Panc1 (cell line): ENCODE measurements around the gene CKLF. TPM values are rescaled to one million over a fixed set of nuclear protein-coding genes. Genes with fewer than 3 reads are reported as not detected.

Source experiments
- ATAC-seq: fragments of 200-7000 bp; cut with Tn5 transposase; 2 replicates; pipeline ENCODE4 v1.9.1; 2020; ENCODE audit warnings: mild to moderate bottlenecking, moderate library complexity
- BruUV-seq: library from RNA; stranded (reverse); fragments of 400-500 nt; replicated peaks from 2 replicates; lab custom pipeline; 2021; lab: Mats Ljungman, UMichigan
- CTCF ChIA-PET: fragments of 300-600 bp; sonication (Branson Sonifier 250); formaldehyde crosslinking; loops from one replicate; lab custom pipeline; 2022; ENCODE audit warnings: antibody characterized with exemption; lab: Charles Lee
- POLR2A ChIA-PET: fragments of 300-600 bp; sonication (Branson Sonifier 250); formaldehyde crosslinking; loops from one replicate; lab custom pipeline; 2022; ENCODE audit warnings: antibody characterized with exemption; lab: Charles Lee
- DNase-seq: peaks from one replicate; pipeline ENCODE4 v3.0.0-alpha.2; 2010; ENCODE audit warnings: low read depth, low spot score
- H3K27ac ChIP-seq: 2 replicates; pipeline ENCODE4 v1.5.1; 2011; ENCODE audit warnings: mild to moderate bottlenecking, low read length, inconsistent platforms
- H3K27me3 ChIP-seq: fragments of 200-500 bp; sonication (Bioruptor generic); 2 replicates; pipeline ENCODE4 v1.6.0; 2014; ENCODE audit warnings: low read length, inconsistent platforms; ENCODE audit not compliant: control insufficient read depth, insufficient read depth
- H3K36me3 ChIP-seq: fragments of 200-500 bp; sonication (Bioruptor generic); 2 replicates; pipeline ENCODE4 v1.5.1; 2014; ENCODE audit warnings: inconsistent platforms, mild to moderate bottlenecking, low read length, moderate library complexity; ENCODE audit not compliant: control insufficient read depth, insufficient read depth
- H3K4me1 ChIP-seq: 2 replicates; pipeline ENCODE4 v1.5.1; 2011; ENCODE audit warnings: inconsistent platforms, mild to moderate bottlenecking, low read length, moderate library complexity; ENCODE audit not compliant: control insufficient read depth, insufficient read depth
- H3K4me3 ChIP-seq, 2 experiments: 2 replicates each; pipeline ENCODE4 v1.5.1; 2011 to 2012; ENCODE audit warnings: low read depth in 2 of 2, low read length in 2 of 2, mild to moderate bottlenecking in 2 of 2, inconsistent platforms in 1 of 2, moderate library complexity in 1 of 2
- H3K9me3 ChIP-seq: fragments of 200-500 bp; sonication (Bioruptor generic); 2 replicates; pipeline ENCODE4 v1.5.1; 2014; ENCODE audit warnings: low read depth, mild to moderate bottlenecking, inconsistent platforms, low read length, moderate library complexity; ENCODE audit not compliant: control insufficient read depth, insufficient read depth
- CTCF ChIP-seq: fragments of 450-650 bp; IDR thresholded peaks from 2 replicates; pipeline ENCODE4 v1.5.1; 2017; ENCODE audit warnings: mild to moderate bottlenecking
- POLR2AphosphoS5 ChIP-seq: IDR thresholded peaks from 2 replicates; pipeline ENCODE4 v1.6.1; 2012; ENCODE audit warnings: mild to moderate bottlenecking, low read depth, low read length, moderate library complexity
- REST ChIP-seq, 2 experiments: IDR thresholded peaks; 2 replicates each; pipeline ENCODE4 v1.6.1; 2011 to 2012; ENCODE audit warnings: low read depth in 2 of 2, control low read depth in 1 of 2, low read length in 1 of 2, mild to moderate bottlenecking in 1 of 2, moderate library complexity in 1 of 2; ENCODE audit not compliant: insufficient read depth in 1 of 2
- in situ Hi-C: cut with HindIII; loops from 2 replicates; pipeline ENCODE4 v1.10.0; 2016; ENCODE audit warnings: low sequenced_read_pairs, low pct_unique_long_range_greater_than_20kb
- intact Hi-C: fragments of 100-400 bp; cut with micrococcal nuclease; formaldehyde crosslinking; loops from one replicate; pipeline ENCODE4 v1.10.0; 2022; ENCODE audit not compliant: unreplicated experiment
- total RNA-seq: library from RNA; stranded (reverse); gene quantifications from one replicate; pipeline ENCODE4 v1.2.1, GENCODE V29; 2021; ENCODE audit not compliant: unreplicated experiment

CKLF gene
- total RNA-seq, 1 experiment from 2014 or later = 88.1 TPM

- Histone ChIP-seq H3K36me3 (no peaks in the 10 kb centered on the region; the same call in 1 of the 2 replicates), H3K4me3 (peak within 1 kb of the TSS; percentile 58 to 60), H3K27ac (peak within 1 kb of the TSS; percentile 96), H3K9me3 (no peaks in the 10 kb centered on the region), H3K27me3 (no peaks in the 10 kb centered on the region), H3K4me1 (peaks cover 42% of the 10 kb centered on the region)
- TF ChIP-seq REST (IDR thresholded peaks at IDR 0.05; ENCODE audit: insufficient read depth in 1 of 2, low read depth in 2 of 2, low read length in 1 of 2) = no peak
- peak; percentile 78 for TF ChIP-seq POLR2AphosphoS5
- POLR2A ChIA-PET = no interaction called here
- intact Hi-C loops = no loop called here
- DNase-seq (no peak), ATAC-seq (peak; percentile 76)
- CTCF ChIA-PET = no interaction called here
- no TSS peak for BruUV-seq
- in situ Hi-C loops = no loop called here
These were observed 2.9 kb upstream of the CKLF start, which contains the start of gene TK2 for GRCh38 chr16:66549284-66550131. TSS of gene TK2 (minus strand) at chr16:66550122. CDS start at chr16:66550061, 61 bp downstream.

- DNase-seq = no peak
- peaks cover 44% of the 10 kb centered on the region for H3K4me1 ChIP-seq
- in situ Hi-C loops = no loop called here
- H3K9me3 ChIP-seq = no peaks in the 10 kb centered on the region
- H3K27me3 ChIP-seq = no peaks in the 10 kb centered on the region
- peak; percentile 30 for TF ChIP-seq CTCF
- TF ChIP-seq POLR2AphosphoS5 = no peak
- no peak for TF ChIP-seq REST (IDR thresholded peaks at IDR 0.05; ENCODE audit: insufficient read depth in 1 of 2, low read depth in 2 of 2, low read length in 1 of 2)
- ATAC-seq = peak; percentile 29; the same call in 1 of the 2 replicates
- intact Hi-C loops = no loop called here
- POLR2A ChIA-PET = no interaction called here
- peak overlapping the region; percentile 96 for H3K27ac ChIP-seq
- CTCF ChIA-PET = interaction anchor here (0.6 kb wide), 1 partner anchor 36 kb away, joined by 3 read pairs; no protein-coding TSS in a partner anchor
- H3K36me3 ChIP-seq = no peaks in the 10 kb centered on the region; the same call in 1 of the 2 replicates
- BruUV-seq = no TSS peak
- H3K4me3 ChIP-seq = no peak overlapping the region
These were observed 1.0 kb upstream of the CKLF start for GRCh38 chr16:66551348-66551759.
